IPS DF 4.7 (cell line): ENCODE measurements around the gene CCDC28B.

Source experiments
- DNase-seq: peaks from one replicate; pipeline ENCODE4 v3.0.0-alpha.2; 2013; ENCODE audit warnings: low spot score; ENCODE audit errors: extremely low read depth

The CCDC28B gene

GRCh38 chr1:32221980-32222755 lies 21.8 kb downstream of the CCDC28B start, which contains the start of the genes EIF3I and TMEM234:
EIF3I (plus strand) TSS chr1:32222407; CDS start chr1:32222442, 35 bp downstream.
TMEM234 (minus strand) TSS chr1:32222353; CDS start chr1:32222322, 31 bp downstream.
- peak; percentile 98 for DNase-seq

- DNase-seq, result no peak
These were observed 23.3 kb downstream of the CCDC28B start for GRCh38 chr1:32223683-32224082.

GRCh38 chr1:32224285-32224684 lies 23.9 kb downstream of the CCDC28B start:
- DNase-seq, result no peak

GRCh38 chr1:32228771-32229170 lies 28.4 kb downstream of the CCDC28B start:
- no peak for DNase-seq

- DNase-seq, result no peak
These were observed 31.5 kb downstream of the CCDC28B start for GRCh38 chr1:32231843-32232432.

GRCh38 chr1:32232558-32233304 lies 32.3 kb downstream of the CCDC28B start:
- no peak for DNase-seq

- DNase-seq, result no peak
These were observed 34.4 kb downstream of the CCDC28B start for GRCh38 chr1:32234792-32235191.

- no peak for DNase-seq
These were observed 38.9 kb downstream of the CCDC28B start for GRCh38 chr1:32239337-32239736.

GRCh38 chr1:32239790-32240139 lies 39.4 kb downstream of the CCDC28B start:
- no peak for DNase-seq

GRCh38 chr1:32240140-32240951 lies 40.0 kb downstream of the CCDC28B start:
- DNase-seq, result peak; percentile 68

GRCh38 chr1:32241001-32241763 lies 40.8 kb downstream of the CCDC28B start:
- DNase-seq, result no peak

- DNase-seq, result no peak
These were observed 42.0 kb downstream of the CCDC28B start for GRCh38 chr1:32242341-32242851.

GRCh38 chr1:32246888-32247273 lies 46.5 kb downstream of the CCDC28B start, which contains the start of gene FAM167B:
FAM167B (plus strand) TSS chr1:32247222; CDS start chr1:32247422, 200 bp downstream.
- no peak for DNase-seq

- DNase-seq, result no peak
These were observed 47.1 kb downstream of the CCDC28B start for GRCh38 chr1:32247452-32247851.

GRCh38 chr1:32247983-32248889 lies 47.8 kb downstream of the CCDC28B start:
- peak; percentile 79 for DNase-seq

GRCh38 chr1:32249831-32250525 lies 49.6 kb downstream of the CCDC28B start:
- no peak for DNase-seq

- no peak for DNase-seq
These were observed 50.7 kb downstream of the CCDC28B start, which contains the start of gene LCK for GRCh38 chr1:32250893-32251716. LCK (plus strand) TSS chr1:32251265; CDS start chr1:32274330, 23,065 bp downstream.
